ENCODE data around the gene TPCN2.

Gene TPCN2

GRCh38 chr11:69183613-69184012, 134.9 kb downstream of the TPCN2 start:
- TF ChIP-seq REST (IDR thresholded peaks at IDR 0.05; ENCODE audit: insufficient read depth in 1 of 2, low read depth in 2 of 2, low read length in 2 of 2), result no peak
- TF ChIP-seq TAF1 (IDR thresholded peaks at IDR 0.05; ENCODE audit: borderline replicate concordance, insufficient read depth, low read length), result no peak
- TF ChIP-seq POLR2AphosphoS5 (IDR thresholded peaks at IDR 0.05; ENCODE audit: low read depth, low read length), result no peak
- TF ChIP-seq SIN3A (IDR thresholded peaks at IDR 0.05; ENCODE audit: borderline replicate concordance, insufficient read depth, low read length), result no peak
- no peak for TF ChIP-seq FOXP2 (optimal IDR thresholded peaks at IDR 0.05; ENCODE audit: borderline replicate concordance, extremely low read depth, extremely low read length, insufficient read depth)

Measured in PFSK-1 (cell line).